ENCODE measurements around the gene KRTAP10-6.

Gene KRTAP10-6

DNA sequence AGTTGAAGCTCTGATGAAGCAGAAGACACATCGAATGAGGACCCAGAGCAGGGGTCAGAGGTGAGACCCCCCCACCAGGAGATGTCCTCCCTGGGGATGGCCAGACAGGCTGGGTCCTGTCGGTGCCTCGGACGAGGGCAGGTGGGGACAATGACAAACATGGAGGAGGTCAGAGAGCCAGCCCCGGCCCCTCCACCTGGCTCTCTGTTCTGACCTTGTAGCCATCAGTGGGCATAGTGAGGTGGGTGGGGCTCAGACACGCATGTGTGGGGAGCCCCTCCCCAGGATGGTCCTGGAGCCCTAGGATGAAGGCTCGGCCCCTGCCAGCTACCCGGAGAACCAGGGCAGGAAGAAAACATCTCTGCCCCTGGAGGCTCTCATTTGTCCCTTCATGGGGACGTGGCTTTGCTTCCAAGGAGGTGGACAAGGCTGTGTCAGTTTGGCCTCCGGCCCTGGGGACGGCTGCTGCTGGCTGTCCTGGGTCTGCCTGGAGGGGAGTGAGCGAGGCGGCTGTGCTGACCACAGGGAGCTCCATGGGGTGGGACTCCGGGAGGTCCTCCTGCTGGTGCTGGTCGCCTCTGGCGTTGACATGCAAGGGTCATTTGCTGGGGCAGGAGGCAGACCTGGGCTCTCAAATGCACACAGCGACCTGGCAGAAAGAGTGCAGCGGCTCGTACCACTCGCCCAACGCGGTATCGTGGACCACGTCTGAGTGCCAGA is 2.6 kb downstream of the KRTAP10-6 start:
- in situ Hi-C loops (cut with MboI; ENCODE audit: low pct_unique_long_range_greater_than_20kb, low sequenced_read_pairs, unreplicated experiment), result no loop called here
- TF ChIP-seq, protein P1, sequence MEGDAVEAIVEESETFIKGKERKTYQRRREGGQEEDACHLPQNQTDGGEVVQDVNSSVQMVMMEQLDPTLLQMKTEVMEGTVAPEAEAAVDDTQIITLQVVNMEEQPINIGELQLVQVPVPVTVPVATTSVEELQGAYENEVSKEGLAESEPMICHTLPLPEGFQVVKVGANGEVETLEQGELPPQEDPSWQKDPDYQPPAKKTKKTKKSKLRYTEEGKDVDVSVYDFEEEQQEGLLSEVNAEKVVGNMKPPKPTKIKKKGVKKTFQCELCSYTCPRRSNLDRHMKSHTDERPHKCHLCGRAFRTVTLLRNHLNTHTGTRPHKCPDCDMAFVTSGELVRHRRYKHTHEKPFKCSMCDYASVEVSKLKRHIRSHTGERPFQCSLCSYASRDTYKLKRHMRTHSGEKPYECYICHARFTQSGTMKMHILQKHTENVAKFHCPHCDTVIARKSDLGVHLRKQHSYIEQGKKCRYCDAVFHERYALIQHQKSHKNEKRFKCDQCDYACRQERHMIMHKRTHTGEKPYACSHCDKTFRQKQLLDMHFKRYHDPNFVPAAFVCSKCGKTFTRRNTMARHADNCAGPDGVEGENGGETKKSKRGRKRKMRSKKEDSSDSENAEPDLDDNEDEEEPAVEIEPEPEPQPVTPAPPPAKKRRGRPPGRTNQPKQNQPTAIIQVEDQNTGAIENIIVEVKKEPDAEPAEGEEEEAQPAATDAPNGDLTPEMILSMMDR (IDR thresholded peaks at IDR 0.05; ENCODE audit: extremely low read depth, insufficient read depth, missing control alignments), result no peak
- DNase-seq (ENCODE audit: low spot score), result no peak

DNA sequence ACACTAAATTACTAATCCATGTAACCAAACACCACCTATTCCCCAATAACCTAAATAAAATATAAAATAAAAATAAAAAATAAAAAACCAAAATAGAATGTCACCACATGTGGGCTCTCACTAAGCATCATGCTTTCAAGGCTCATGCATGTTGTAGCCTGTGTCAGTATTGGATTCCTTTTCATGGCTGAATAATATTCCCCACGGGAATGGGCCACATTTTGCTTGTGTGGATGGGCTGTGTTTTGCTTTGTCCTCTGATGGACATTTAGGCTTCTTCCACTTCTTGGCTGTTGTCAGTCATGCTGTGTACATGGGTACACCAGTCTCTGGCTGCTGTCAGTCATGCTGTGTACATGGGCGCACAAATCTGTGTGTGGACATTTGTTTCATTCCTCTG is 3.2 kb downstream of the KRTAP10-6 start:
- TF ChIP-seq, protein P1 (IDR thresholded peaks at IDR 0.05; ENCODE audit: extremely low read depth, insufficient read depth, missing control alignments), result no peak
- DNase-seq (ENCODE audit: low spot score), result no peak
- in situ Hi-C loops (cut with MboI; ENCODE audit: low pct_unique_long_range_greater_than_20kb, low sequenced_read_pairs, unreplicated experiment), result no loop called here

DNA sequence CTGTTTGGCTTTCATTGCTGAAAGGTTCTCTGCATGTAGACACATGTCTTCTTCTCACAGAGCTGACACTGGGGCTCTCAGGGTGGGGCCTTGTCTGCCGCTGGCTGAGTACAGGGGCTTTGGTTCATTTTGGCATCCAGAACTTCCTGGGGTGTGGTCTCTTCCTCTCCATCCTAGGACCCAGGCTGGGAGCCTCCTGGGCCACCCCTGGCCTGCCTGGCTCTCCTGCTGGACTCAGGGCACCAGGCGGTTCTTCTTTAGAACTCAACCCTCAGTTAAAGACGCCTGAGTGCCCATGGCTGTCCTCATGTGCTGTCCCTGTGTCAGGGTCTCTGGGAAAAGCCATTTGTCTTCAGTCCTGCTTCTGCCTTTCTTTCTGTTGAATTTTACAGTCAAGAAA is 6.4 kb downstream of the KRTAP10-6 start:
- TF ChIP-seq, protein P1 (IDR thresholded peaks at IDR 0.05; ENCODE audit: extremely low read depth, insufficient read depth, missing control alignments), result no peak
- in situ Hi-C loops (cut with MboI; ENCODE audit: low pct_unique_long_range_greater_than_20kb, low sequenced_read_pairs, unreplicated experiment), result no loop called here
- DNase-seq (ENCODE audit: low spot score), result no peak

DNA sequence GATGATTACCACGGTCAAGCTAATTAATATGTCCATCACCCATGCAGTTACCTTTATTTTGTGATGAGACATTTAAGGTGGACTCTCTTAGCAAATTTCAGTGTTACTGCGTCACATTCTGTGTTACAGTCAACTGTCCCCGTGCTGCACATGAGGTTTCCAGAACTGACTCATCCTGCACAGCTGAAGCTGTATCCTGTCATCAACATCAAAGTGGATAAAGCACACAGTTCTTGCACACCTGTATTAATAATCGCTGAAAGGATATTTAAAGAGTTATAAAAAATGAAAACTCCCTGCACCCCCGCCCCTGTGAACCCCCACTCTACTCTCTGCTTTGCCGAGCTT is 8.5 kb downstream of the KRTAP10-6 start:
- in situ Hi-C loops (cut with MboI; ENCODE audit: low pct_unique_long_range_greater_than_20kb, low sequenced_read_pairs, unreplicated experiment), result no loop called here
- TF ChIP-seq, protein P1 (IDR thresholded peaks at IDR 0.05; ENCODE audit: extremely low read depth, insufficient read depth, missing control alignments), result no peak
- DNase-seq (ENCODE audit: low spot score), result no peak

DNA sequence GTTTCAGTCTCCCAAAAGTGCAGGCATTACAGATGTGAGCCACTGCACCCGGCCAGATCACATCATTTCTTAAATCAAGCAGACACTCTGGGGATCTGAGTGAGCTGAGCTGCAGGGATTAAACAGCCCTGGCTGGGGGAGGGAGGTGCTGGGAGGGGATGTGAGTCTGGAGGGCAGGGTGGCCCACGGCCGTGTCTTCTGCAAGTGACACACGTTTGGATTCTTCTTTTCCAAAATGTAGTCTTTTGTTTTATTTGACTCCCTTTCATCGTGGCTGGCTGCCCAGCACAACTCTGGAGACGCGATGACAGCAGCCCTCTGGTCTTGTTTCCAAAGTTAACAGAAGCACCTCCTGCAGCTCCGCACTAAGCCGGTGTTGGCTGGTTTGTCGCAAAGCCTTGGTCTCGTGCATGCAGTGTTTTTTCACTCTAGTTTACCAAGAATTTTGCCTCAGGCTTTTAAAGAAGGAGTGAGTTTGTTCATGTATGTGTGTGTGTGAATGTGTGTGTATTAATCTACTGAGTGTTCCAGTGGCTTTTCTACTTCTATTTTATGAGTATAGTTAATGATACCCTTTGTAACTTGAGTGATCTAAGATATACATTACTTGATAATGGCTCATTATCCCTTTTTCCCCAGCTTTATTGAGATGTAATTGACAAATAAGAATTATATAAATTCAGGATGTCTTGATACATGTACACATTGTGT is 9.1 kb downstream of the KRTAP10-6 start:
- DNase-seq (ENCODE audit: low spot score), result no peak
- in situ Hi-C loops (cut with MboI; ENCODE audit: low pct_unique_long_range_greater_than_20kb, low sequenced_read_pairs, unreplicated experiment), result no loop called here
- TF ChIP-seq, protein P1 (IDR thresholded peaks at IDR 0.05; ENCODE audit: extremely low read depth, insufficient read depth, missing control alignments), result no peak

DNA sequence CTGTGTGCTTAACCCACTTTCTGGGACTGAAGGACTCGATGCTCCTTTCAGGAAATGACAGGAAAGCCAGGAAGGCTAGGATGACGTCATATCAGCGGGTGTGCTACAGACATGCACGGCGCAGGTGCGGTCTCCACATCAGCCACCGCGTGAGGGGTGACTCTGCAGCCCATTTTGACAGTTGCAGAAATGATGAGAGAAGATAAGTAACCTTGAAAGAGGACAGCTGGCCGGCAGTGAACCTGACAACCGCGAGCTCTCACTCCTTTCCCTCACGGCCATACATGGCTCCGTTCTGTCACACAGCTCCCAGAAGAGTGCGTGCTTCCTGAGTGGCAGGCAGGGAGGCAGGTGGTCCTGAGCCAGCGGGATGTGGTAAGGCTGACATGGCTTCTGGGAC is 10.2 kb downstream of the KRTAP10-6 start:
- TF ChIP-seq, protein P1 (IDR thresholded peaks at IDR 0.05; ENCODE audit: extremely low read depth, insufficient read depth, missing control alignments), result no peak
- no peak for DNase-seq (ENCODE audit: low spot score)

More for the DNA sequence above, 10.2 kb downstream of the KRTAP10-6 start:
- in situ Hi-C loops (cut with MboI; ENCODE audit: low pct_unique_long_range_greater_than_20kb, low sequenced_read_pairs, unreplicated experiment), result no loop called here

Measured in GM13977 (cell line).